Psoas muscle (tissue), 8 donors: Measurements from ENCODE around the gene CELSR3. TPM values are rescaled to one million over a fixed set of nuclear protein-coding genes. Genes with fewer than 3 reads are reported as not detected.
A peak's percentile ranks its signal among the peaks of the same experiment; 100 is the strongest.

Experiments
- ATAC-seq, 4 donors: fragments of 200-7000 bp; cut with Tn5 transposase; one replicate each; pipeline ENCODE4 v1.9.1; 2020; ENCODE audit warnings: moderate library complexity in 3 of 4, mild to moderate bottlenecking in 2 of 4
- DNase-seq, 2 donors: peaks; one replicate each; pipeline ENCODE4 v3.0.0-alpha.2; 2020
- H3K27ac ChIP-seq: fragments of 200-600 bp; one replicate; pipeline ENCODE4 v1.8.0; 2022
- H3K27me3 ChIP-seq, 3 donors: fragments of 200-600 bp in 1 of 3; one replicate each; pipeline versions ENCODE4 v1.6.1 to v1.8.0; 2013 to 2022; ENCODE audit warnings: low read length in 2 of 3, mild to moderate bottlenecking in 2 of 3, moderate library complexity in 1 of 3; ENCODE audit not compliant: insufficient read depth in 3 of 3
- H3K36me3 ChIP-seq, 2 donors: fragments of 200-600 bp in 1 of 2; one replicate each; pipeline versions ENCODE4 v1.6.1 to v1.8.0; 2013 to 2022; ENCODE audit warnings: low read depth in 1 of 2, mild to moderate bottlenecking in 1 of 2, moderate library complexity in 1 of 2; ENCODE audit not compliant: insufficient read depth in 1 of 2
- H3K4me1 ChIP-seq: fragments of 200-600 bp; one replicate; pipeline ENCODE4 v1.8.0; 2022
- H3K4me3 ChIP-seq: fragments of 200-600 bp; one replicate; pipeline ENCODE4 v1.8.0; 2022; ENCODE audit warnings: mild to moderate bottlenecking
- H3K9me3 ChIP-seq: fragments of 200-600 bp; one replicate; pipeline ENCODE4 v1.8.0; 2022
- WGBS, 3 donors: extraction: QIAGEN DNeasy Blood & Tissue Kit; methylation state at CpG; one replicate each; pipeline versions ENCODE4 v1.1.6 to v1.1.7; 2013; 5-methylcytosine and 5-hydroxymethylcytosine counted together
- intact Hi-C, 2 donors: fragments of 100-400 bp; cut with DNase I; formaldehyde crosslinking; loops; one replicate each; pipeline versions ENCODE4 v1.11.0 to v1.14.2; 2022
- polyA plus RNA-seq, 3 donors: library from polyadenylated mRNA; stranded (reverse); fragments of 200-250 nt; gene quantifications; one replicate each; pipeline ENCODE4 v1.2.3, GENCODE V29; 2013
- total RNA-seq, 4 donors: library from RNA; stranded (reverse); fragmentation: NEBNext Ultra II Directional in 2 of 4; extraction: Animal tissue kit (Norgen Biotek cat#: 25700) in 2 of 4; gene quantifications; one replicate each; pipeline versions ENCODE4 v1.2.1 to v1.2.4, GENCODE V29; 2021 to 2023
- TF ChIP-seq, protein P1 (sequence below): fragments of 200-600 bp; IDR thresholded peaks from one replicate; pipeline ENCODE4 v1.8.0; 2022; ENCODE audit warnings: antibody characterized with exemption
- donor health status: healthy with polysubstance abuse.
- donor health status: DM: no; HTN: no; CAD: no; lungs with moderate emphysema.
- donor health status: Bipolar disorder and iron deficiency.
- donor health status: healthy.
- donor health status: DM: yes; HTN: yes; CAD: no.
- donor health status: DM: no; HTN: no; CAD: no.
- donor health status: DM: no; HTN: no; CAD: no.
- donor health status: DM: yes; HTN: yes; CAD: no.

The CELSR3 gene
- total and polyA plus RNA-seq, 7 donors: 0.04 to 0.21 (median 0.14) TPM

DNA sequence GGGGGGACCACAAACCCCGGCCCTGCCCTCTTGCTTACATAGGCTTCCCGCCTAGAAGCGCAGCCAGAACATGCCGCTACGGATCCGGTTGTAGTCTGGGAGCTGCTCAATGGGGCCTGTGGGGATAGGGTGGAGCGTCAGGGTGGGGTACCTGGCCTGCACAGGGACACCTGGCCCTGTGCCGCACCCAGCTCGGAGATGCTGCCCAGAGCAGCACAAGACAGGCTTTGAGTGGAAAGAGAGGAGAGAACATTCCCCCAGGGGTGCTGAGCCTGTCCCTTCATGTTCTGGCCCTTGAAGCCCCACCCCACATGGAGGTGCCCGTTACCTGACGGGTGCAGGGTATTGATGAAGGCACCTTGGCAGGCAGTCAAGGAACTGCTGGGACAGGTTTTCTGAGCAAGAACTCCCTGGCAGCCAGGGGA, 63.6 kb downstream of the CELSR3 start:
- Histone ChIP-seq H3K36me3 (peaks cover 25 to 56% of the 10 kb centered on the region in 2 donors), H3K4me1 (peaks cover 77% of the 10 kb centered on the region), H3K27ac (peak overlapping the region; percentile 94), H3K4me3 (peak overlapping the region; percentile 2), H3K9me3 (no peaks in the 10 kb centered on the region), H3K27me3 (no peaks in the 10 kb centered on the region)
- no peak for ATAC-seq
- no peak for DNase-seq
- intact Hi-C loops: no loop called here
- TF ChIP-seq, protein P1, sequence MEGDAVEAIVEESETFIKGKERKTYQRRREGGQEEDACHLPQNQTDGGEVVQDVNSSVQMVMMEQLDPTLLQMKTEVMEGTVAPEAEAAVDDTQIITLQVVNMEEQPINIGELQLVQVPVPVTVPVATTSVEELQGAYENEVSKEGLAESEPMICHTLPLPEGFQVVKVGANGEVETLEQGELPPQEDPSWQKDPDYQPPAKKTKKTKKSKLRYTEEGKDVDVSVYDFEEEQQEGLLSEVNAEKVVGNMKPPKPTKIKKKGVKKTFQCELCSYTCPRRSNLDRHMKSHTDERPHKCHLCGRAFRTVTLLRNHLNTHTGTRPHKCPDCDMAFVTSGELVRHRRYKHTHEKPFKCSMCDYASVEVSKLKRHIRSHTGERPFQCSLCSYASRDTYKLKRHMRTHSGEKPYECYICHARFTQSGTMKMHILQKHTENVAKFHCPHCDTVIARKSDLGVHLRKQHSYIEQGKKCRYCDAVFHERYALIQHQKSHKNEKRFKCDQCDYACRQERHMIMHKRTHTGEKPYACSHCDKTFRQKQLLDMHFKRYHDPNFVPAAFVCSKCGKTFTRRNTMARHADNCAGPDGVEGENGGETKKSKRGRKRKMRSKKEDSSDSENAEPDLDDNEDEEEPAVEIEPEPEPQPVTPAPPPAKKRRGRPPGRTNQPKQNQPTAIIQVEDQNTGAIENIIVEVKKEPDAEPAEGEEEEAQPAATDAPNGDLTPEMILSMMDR: no peak
- WGBS, 3 donors: 44 to 71% (median 47%) methylated on average over 11 of the region's 11 CpGs

DNA sequence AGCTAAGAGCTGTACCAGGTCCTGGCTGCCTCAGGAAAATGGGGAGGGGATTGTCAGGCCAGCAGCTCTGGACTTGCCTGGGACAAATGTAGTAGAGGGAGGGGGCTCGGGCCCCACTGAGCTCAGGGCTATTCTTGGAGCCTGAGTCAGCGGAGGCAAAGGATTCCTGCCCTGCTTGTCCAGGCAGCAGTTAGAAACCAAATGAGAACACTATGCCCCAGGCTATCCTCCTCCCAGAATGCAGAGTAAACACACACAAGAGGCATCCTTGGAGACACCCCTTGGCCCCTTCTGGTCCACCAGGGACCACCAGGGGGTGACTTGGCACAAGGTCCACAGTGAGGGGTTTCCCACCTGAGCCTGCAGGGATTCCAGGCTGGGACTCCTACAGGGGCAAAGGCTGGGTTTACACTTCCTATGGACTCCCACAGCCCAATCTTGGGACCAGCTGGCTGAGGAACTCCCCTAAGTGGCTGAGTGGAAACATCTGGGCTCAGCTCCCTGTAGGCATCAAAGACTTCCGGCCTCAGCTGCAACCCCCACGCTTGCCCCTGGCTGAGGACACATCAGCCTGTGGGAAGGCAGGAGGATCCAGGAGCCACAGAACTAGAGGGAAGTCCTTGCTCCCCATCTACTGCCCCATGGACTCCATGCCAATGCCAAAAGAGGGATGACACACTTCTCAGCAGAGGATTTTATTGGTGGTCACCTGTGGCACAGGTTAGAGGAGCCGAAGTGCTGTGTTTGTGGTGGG, 64.2 kb downstream of the CELSR3 start:
- peaks cover 22 to 50% of the 10 kb centered on the region in 2 donors for H3K36me3 ChIP-seq
- intact Hi-C loops: no loop called here
- H3K27ac ChIP-seq: peak overlapping the region; percentile 94

DNA sequence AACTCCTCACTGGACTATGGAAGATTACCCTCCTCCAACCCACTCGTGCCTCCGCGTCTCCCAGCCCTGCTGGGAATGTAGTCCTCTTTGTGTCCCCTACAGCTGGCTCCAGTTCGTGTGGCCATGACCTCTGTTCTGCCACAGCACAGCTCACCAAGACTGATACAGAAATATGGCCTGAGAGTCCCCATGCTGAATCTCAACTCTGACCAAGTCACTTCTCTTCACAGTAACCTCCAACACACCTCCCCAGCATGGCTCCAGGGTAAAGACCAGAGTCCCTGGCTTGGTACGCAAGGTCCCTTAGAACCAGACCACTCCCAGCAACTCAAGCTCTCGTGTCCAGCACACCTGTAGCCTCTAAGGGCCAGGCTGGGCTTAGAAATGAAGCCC, 65.3 kb downstream of the CELSR3 start:
- ATAC-seq: no peak
- Histone ChIP-seq H3K27ac (peak overlapping the region; percentile 94), H3K27me3 (no peaks in the 10 kb centered on the region), H3K4me1 (peaks cover 77% of the 10 kb centered on the region), H3K9me3 (no peaks in the 10 kb centered on the region), H3K36me3 (peaks cover 13 to 39% of the 10 kb centered on the region in 2 donors), H3K4me3 (no peak overlapping the region)
- no peak for DNase-seq
- WGBS, 3 donors: 46 to 65% (median 49%) methylated on average over 6 of the region's 6 CpGs
- intact Hi-C loops: no loop called here
- TF ChIP-seq, protein P1: no peak

More for the DNA sequence above, 64.2 kb downstream of the CELSR3 start:
- TF ChIP-seq, protein P1: no peak
- H3K27me3 ChIP-seq: no peaks in the 10 kb centered on the region
- DNase-seq: peak; percentile 70 to 91
- H3K4me3 ChIP-seq: peak overlapping the region; percentile 2
- no peaks in the 10 kb centered on the region for H3K9me3 ChIP-seq
- peaks cover 77% of the 10 kb centered on the region for H3K4me1 ChIP-seq
- WGBS, 3 donors: 17 to 30% (median 26%) methylated on average over 5 of the region's 5 CpGs
- peak; percentile 73 to 85 (median 82) for ATAC-seq

DNA sequence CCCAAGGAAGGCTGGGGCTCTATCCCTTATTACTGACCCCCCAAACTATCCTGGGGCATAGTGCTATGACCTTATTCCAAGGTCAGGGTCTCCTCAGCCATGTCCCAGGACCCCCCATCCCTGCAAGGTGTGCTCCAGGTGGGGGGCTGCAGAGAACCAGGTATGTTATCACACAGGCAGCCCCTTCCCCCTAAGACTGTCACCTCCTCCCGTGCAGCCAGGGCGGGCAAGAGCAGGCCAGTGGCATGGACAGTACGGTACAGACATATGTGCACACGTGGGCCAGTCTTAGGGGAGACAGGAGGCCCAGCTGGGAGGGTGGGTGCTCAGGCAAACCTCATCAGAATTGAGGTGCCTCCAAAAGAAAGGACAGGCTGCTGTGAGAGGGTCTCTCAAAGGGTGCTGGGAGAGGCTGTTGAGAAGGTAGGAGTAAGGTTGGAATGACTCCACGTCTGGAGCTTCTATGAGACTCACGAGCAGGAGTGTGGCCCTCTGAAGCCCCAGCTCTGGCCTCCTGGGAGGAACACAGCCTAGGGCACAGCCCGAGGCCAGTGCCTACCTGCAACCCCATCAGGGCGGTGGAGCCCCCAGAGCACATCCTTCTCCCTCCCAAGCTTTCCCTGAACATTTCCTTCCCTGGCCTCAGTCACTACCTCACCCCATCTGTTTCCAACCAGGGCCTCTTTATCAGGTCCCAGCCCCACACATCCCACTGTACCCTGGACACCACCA, 65.8 kb downstream of the CELSR3 start:
- intact Hi-C loops: no loop called here
- Histone ChIP-seq H3K27ac (peak overlapping the region; percentile 94), H3K4me1 (peaks cover 73% of the 10 kb centered on the region), H3K4me3 (no peak overlapping the region), H3K36me3 (peaks cover 13 to 33% of the 10 kb centered on the region in 2 donors), H3K27me3 (no peaks in the 10 kb centered on the region), H3K9me3 (no peaks in the 10 kb centered on the region)
- no peak for ATAC-seq
- no peak for DNase-seq
- 44 to 77% (median 62%) methylated on average over 8 of the region's 8 CpGs for WGBS, 3 donors
- TF ChIP-seq, protein P1: no peak
